ENCODE measurements around the gene CACNA1S. TPM values are rescaled to one million over a fixed set of nuclear protein-coding genes. Genes with fewer than 3 reads are reported as not detected.

The CACNA1S gene
- total and polyA plus RNA-seq, 2 of the 13 experiments (the other 11 are each of a cell fraction or from before 2014, with no cell fraction given), result not detected

DNA sequence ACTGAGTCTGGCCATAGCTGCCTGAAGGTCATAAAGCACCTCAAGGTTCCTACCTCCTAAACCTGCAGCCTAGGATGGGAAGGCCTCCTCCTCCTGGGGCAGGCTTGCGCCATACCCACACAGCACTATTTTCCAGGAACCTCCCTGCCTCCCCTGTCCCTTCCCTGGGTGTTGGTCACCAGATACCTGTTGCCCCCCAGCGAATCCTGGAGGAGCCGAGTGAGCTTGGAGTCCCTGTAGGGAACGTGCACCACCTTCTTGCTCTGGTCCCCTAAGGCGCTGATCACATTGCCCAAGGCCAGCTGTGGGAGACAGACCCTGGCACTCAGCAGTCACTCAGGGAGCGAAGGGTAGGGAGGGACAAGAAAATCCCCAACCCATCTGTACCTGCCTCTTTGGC, 108.1 kb downstream of the CACNA1S start (continued):
- no peak for TF ChIP-seq ZNF660 (CRISPR knock-in tag; IDR thresholded peaks at IDR 0.05; ENCODE audit: borderline replicate concordance, low read depth)
- TF ChIP-seq, protein P1, sequence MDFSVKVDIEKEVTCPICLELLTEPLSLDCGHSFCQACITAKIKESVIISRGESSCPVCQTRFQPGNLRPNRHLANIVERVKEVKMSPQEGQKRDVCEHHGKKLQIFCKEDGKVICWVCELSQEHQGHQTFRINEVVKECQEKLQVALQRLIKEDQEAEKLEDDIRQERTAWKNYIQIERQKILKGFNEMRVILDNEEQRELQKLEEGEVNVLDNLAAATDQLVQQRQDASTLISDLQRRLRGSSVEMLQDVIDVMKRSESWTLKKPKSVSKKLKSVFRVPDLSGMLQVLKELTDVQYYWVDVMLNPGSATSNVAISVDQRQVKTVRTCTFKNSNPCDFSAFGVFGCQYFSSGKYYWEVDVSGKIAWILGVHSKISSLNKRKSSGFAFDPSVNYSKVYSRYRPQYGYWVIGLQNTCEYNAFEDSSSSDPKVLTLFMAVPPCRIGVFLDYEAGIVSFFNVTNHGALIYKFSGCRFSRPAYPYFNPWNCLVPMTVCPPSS (IDR thresholded peaks at IDR 0.05), result no peak
- no peak for TF ChIP-seq ZNF605 (CRISPR knock-in tag; IDR thresholded peaks at IDR 0.05)

DNA sequence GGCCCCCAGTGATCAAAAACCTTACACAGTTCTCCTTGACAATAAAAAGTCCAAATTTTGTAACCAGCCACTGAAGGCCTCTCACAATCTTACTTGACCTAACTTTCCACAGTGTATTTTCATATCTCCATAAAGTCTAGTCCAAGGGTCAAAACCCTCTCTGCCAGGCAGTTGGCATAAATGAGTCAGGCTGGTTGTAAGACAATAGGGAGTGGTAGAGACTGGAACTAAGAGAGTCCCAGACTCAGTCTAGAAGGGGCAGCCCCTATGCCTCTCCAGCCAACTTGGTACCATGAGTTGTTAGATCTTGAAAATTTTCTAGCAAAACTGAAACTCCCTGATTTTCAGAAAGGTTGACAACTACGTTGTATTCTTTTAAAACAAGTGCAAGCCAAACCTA, 109.7 kb downstream of the CACNA1S start:
- ChIA-PET POLR2A (no interaction called here), CTCF (ENCODE audit: low intra/inter-chr PET ratio, low total read pairs) (no interaction called here)
- no peak for DNase-seq (ENCODE audit: low spot score)
- Histone ChIP-seq H3K9ac (ENCODE audit: insufficient read depth, low read depth, low read length) (no peak overlapping the region), H4K20me1 (ENCODE audit: insufficient read depth, low read length) (no peaks in the 10 kb centered on the region), H3K4me3 (replicated peaks in 1 of 3; ENCODE audit: insufficient read depth in 1 of 3, low read depth in 2 of 3, low read length in 3 of 3) (no peak overlapping the region), H3K36me3 (replicated peaks in 1 of 2; ENCODE audit: control insufficient read depth in 1 of 2, insufficient read depth in 2 of 2, low read length in 2 of 2) (no peaks in the 10 kb centered on the region), H3K79me2 (ENCODE audit: insufficient read depth, low read length) (no peaks in the 10 kb centered on the region), H2AFZ (ENCODE audit: low read length) (no peak overlapping the region), H3K27me3 (ENCODE audit: control insufficient read depth in 1 of 2, insufficient read depth in 2 of 2, low read length in 2 of 2) (no peaks in the 10 kb centered on the region; a peak in 1 of 5 replicates), H3K27ac (ENCODE audit: extremely low read length, insufficient read depth, low read length) (no peak overlapping the region), H3K4me2 (ENCODE audit: low read depth, low read length) (no peak overlapping the region), H3K4me1 (ENCODE audit: insufficient read depth, low read length) (no peaks in the 10 kb centered on the region), H3K9me3 (ENCODE audit: low read length) (no peaks in the 10 kb centered on the region)
- ATAC-seq, result no peak
- TF ChIP-seq ZBTB10 (CRISPR knock-in tag; IDR thresholded peaks at IDR 0.05; ENCODE audit: borderline replicate concordance) (no peak), ZFP91 (CRISPR knock-in tag; IDR thresholded peaks at IDR 0.05; ENCODE audit: borderline replicate concordance) (no peak), ZNF280B (CRISPR knock-in tag; IDR thresholded peaks at IDR 0.05; ENCODE audit: borderline replicate concordance) (no peak), ZNF614 (CRISPR knock-in tag; IDR thresholded peaks at IDR 0.05; ENCODE audit: borderline replicate concordance) (no peak), JDP2 (CRISPR knock-in tag; IDR thresholded peaks at IDR 0.05; ENCODE audit: borderline replicate concordance) (no peak), ZNF782 (CRISPR knock-in tag; IDR thresholded peaks at IDR 0.05; ENCODE audit: borderline replicate concordance) (no peak), BORCS8-MEF2B (CRISPR knock-in tag; IDR thresholded peaks at IDR 0.05) (no peak), ZNF550 (CRISPR knock-in tag; IDR thresholded peaks at IDR 0.05; ENCODE audit: borderline replicate concordance) (no peak), NFE2L2 (IDR thresholded peaks at IDR 0.05; ENCODE audit: low read length) (no peak), ZBTB7B (CRISPR knock-in tag; IDR thresholded peaks at IDR 0.05) (no peak)
- no peak for FAIRE-seq
- 18% methylated on average over 1 of the region's 1 CpG for WGBS (ENCODE audit: low lambda C conversion rate)
- in situ Hi-C loops (cut with HindIII; ENCODE audit: extremely low pct_ligation_motif_present, low pct_unique_long_range_greater_than_20kb), result no loop called here
- BruUV-seq (replicated peaks), result no TSS peak
- intact Hi-C loops (cut with micrococcal nuclease; ENCODE audit: unreplicated experiment), result no loop called here
